ENCODE results near the gene CAMKV. TPM values are rescaled to one million over a fixed set of nuclear protein-coding genes. Genes with fewer than 3 reads are reported as not detected.

The CAMKV gene
- total and polyA plus RNA-seq, 10 of the 15 experiments (the other 5 are each of a cell fraction or from before 2014, with no cell fraction given), result 0.06 to 0.20 TPM; not detected in 8

- Histone ChIP-seq H3K9ac (ENCODE audit: control insufficient read depth, insufficient read depth, low read length) (no peak overlapping the region), H3K4me1 (ENCODE audit: control insufficient read depth, insufficient read depth, low read length) (no peaks in the 10 kb centered on the region), H3K9me3 (replicated peaks; ENCODE audit: control insufficient read depth, insufficient read depth, low read length) (no peaks in the 10 kb centered on the region), H3K4me2 (ENCODE audit: control insufficient read depth, insufficient read depth) (peak overlapping the region; percentile 48; the same call in 1 of the 2 replicates), H3K27me3 (replicated peaks in 1 of 2; ENCODE audit: control insufficient read depth in 2 of 2, insufficient read depth in 2 of 2, low read length in 1 of 2) (peaks cover 3 to 11% of the 10 kb centered on the region in 2 experiments; a peak in 3 of 4 replicates), H4K20me1 (ENCODE audit: control insufficient read depth, insufficient read depth) (no peaks in the 10 kb centered on the region), H3K36me3 (ENCODE audit: control insufficient read depth in 2 of 2, insufficient read depth in 2 of 2, low read length in 1 of 2) (no peaks in the 10 kb centered on the region), H3K4me3 (no peak overlapping the region), H3K27ac (ENCODE audit: control insufficient read depth, insufficient read depth) (no peak overlapping the region), H3K79me2 (ENCODE audit: control insufficient read depth, insufficient read depth, low read length) (no peaks in the 10 kb centered on the region), H2AFZ (ENCODE audit: control insufficient read depth, low read depth, low read length) (no peak overlapping the region)
- ChIA-PET SMC1A (ENCODE audit: uncharacterized antibody, unreplicated experiment) (interaction anchor here (0.5 to 2.5 kb wide), 2 partner anchors 13 to 97 kb away, joined by 4 to 8 read pairs; partner anchors contain the start of gene TRAIP), POLR2A (no interaction called here), RAD21 (ENCODE audit: unreplicated experiment) (no interaction called here), CTCF (no interaction called here)
- in situ Hi-C loops (cut with MboI) (no loop called here), intact Hi-C loops (cut with micrococcal nuclease; ENCODE audit: unreplicated experiment) (no loop called here)
- DNase-seq (ENCODE audit: low read depth, low spot score) (no peak), ATAC-seq (no peak), FAIRE-seq (no peak)
- no TSS peak for BruUV-seq (replicated peaks)
- under 1% methylated on average over 22 of the region's 23 CpGs for WGBS (ENCODE audit: insufficient coverage, insufficient replicate concordance, low lambda C conversion rate, missing lambda C conversion rate)
- TF ChIP-seq USF1 (IDR thresholded peaks at IDR 0.05; ENCODE audit: borderline replicate concordance, extremely low read length, insufficient read depth, low read depth, low read length), result no peak
- TF ChIP-seq SIN3A (IDR thresholded peaks at IDR 0.05; ENCODE audit: low read depth, low read length), result no peak
- TF ChIP-seq SIX5 (IDR thresholded peaks at IDR 0.05; ENCODE audit: low read depth, low read length, severe bottlenecking), result no peak
- TF ChIP-seq ZBTB4 (CRISPR knock-in tag; IDR thresholded peaks at IDR 0.05), result no peak
- TF ChIP-seq GATAD2B (conservative IDR thresholded peaks at IDR 0.05; ENCODE audit: low read depth), result no peak
Observed at GRCh38 chr3:49868862-49869466, 742 bp downstream of the CAMKV start.

All from GM12878 (cell line).